ENCODE results near the gene KCNB1. TPM values are rescaled to one million over a fixed set of nuclear protein-coding genes. Genes with fewer than 3 reads are reported as not detected.

KCNB1 gene
- total and polyA plus RNA-seq, 8 donors = 0.12 to 21.0 (median 2.3) TPM; not detected in 1

- Histone ChIP-seq H3K27ac (peak overlapping the region in 2 of 5 donors; percentile 5 to 75), H3K36me3 (no peaks in the 10 kb centered on the region), H3K4me1 (peaks cover 0 to 19% (median 0%) of the 10 kb centered on the region in 4 donors), H3K9me3 (no peaks in the 10 kb centered on the region), H3K27me3 (no peaks in the 10 kb centered on the region), H3K4me3 (no peak overlapping the region)
- intact Hi-C loops (cut with DNase I; ENCODE audit: low total_unique reads) = no loop called here
- TF ChIP-seq EP300 (IDR thresholded peaks at IDR 0.05) = no peak
- no peak for TF ChIP-seq POLR2AphosphoS5 (IDR thresholded peaks at IDR 0.05)
- no peak for TF ChIP-seq CTCF (IDR thresholded peaks at IDR 0.05)
- TF ChIP-seq POLR2A (IDR thresholded peaks at IDR 0.05) = no peak
- 45 to 68% (median 61%) methylated on average over 13 of the region's 13 CpGs for WGBS, 5 donors
- no peak for DNase-seq
Observed at GRCh38 chr20:49427751-49428518, 54.5 kb downstream of the KCNB1 start.

GRCh38 chr20:49426873-49427272, 55.6 kb downstream of the KCNB1 start:
- Histone ChIP-seq H3K4me1 (peaks cover 0 to 25% (median 0%) of the 10 kb centered on the region in 4 donors), H3K9me3 (no peaks in the 10 kb centered on the region), H3K27ac (peak overlapping the region in 1 of 5 donors; percentile 75), H3K4me3 (no peak overlapping the region), H3K27me3 (no peaks in the 10 kb centered on the region), H3K36me3 (no peaks in the 10 kb centered on the region)
- WGBS, 5 donors = 0% methylated on average over 1 of the region's 1 CpG; no CpG with 5 or more reads in 1 of the 5 donors
- no peak for DNase-seq
- intact Hi-C loops (cut with DNase I; ENCODE audit: low total_unique reads) = no loop called here
- TF ChIP-seq EP300 (IDR thresholded peaks at IDR 0.05) (no peak), POLR2A (IDR thresholded peaks at IDR 0.05) (no peak), POLR2AphosphoS5 (IDR thresholded peaks at IDR 0.05) (no peak), CTCF (IDR thresholded peaks at IDR 0.05) (no peak)

- TF ChIP-seq EP300 (IDR thresholded peaks at IDR 0.05) = no peak
- no peak for TF ChIP-seq POLR2A (IDR thresholded peaks at IDR 0.05)
- no peak for TF ChIP-seq CTCF (IDR thresholded peaks at IDR 0.05)
- TF ChIP-seq POLR2AphosphoS5 (IDR thresholded peaks at IDR 0.05) = no peak
- Histone ChIP-seq H3K4me3 (no peak overlapping the region), H3K4me1 (peaks cover 1 to 30% (median 3%) of the 10 kb centered on the region in 4 donors), H3K9me3 (no peaks in the 10 kb centered on the region), H3K36me3 (no peaks in the 10 kb centered on the region), H3K27me3 (no peaks in the 10 kb centered on the region), H3K27ac (peak overlapping the region in 1 of 5 donors; percentile 75)
- intact Hi-C loops (cut with DNase I; ENCODE audit: low total_unique reads) = no loop called here
- 78 to 87% (median 81%) methylated on average over 5 of the region's 5 CpGs for WGBS, 5 donors
- no peak for DNase-seq
Observed at GRCh38 chr20:49426395-49426794, 56.1 kb downstream of the KCNB1 start.

- Histone ChIP-seq H3K4me1 (peaks cover 7 to 48% (median 17%) of the 10 kb centered on the region in 4 donors), H3K36me3 (no peaks in the 10 kb centered on the region), H3K27me3 (no peaks in the 10 kb centered on the region), H3K27ac (peak overlapping the region in 1 of 5 donors; percentile 39), H3K4me3 (no peak overlapping the region), H3K9me3 (no peaks in the 10 kb centered on the region)
- intact Hi-C loops (cut with DNase I; ENCODE audit: low total_unique reads) = no loop called here
- WGBS, 5 donors = 63 to 74% (median 72%) methylated on average over 6 to 13 of the region's 13 CpGs
- no peak for TF ChIP-seq EP300 (IDR thresholded peaks at IDR 0.05)
- TF ChIP-seq POLR2A (IDR thresholded peaks at IDR 0.05) = no peak
- no peak for TF ChIP-seq POLR2AphosphoS5 (IDR thresholded peaks at IDR 0.05)
- no peak for TF ChIP-seq CTCF (IDR thresholded peaks at IDR 0.05)
- DNase-seq = peak in 1 of 2 donors; percentile 39
Observed at GRCh38 chr20:49424536-49424935, 57.9 kb downstream of the KCNB1 start.

Measured in stomach (tissue), 9 donors.